ENCODE data around the gene CPSF6. TPM values are rescaled to one million over a fixed set of nuclear protein-coding genes. Genes with fewer than 3 reads are reported as not detected.
A peak's percentile ranks its signal among the peaks of the same experiment; 100 is the strongest.
"Not testable (repeated sequence)": the region's sequence is repeated elsewhere in the genome, so short reads cannot be mapped to it uniquely, and the experiment has no call there.

Gene CPSF6
- total RNA-seq, 1 experiment from 2014 or later: 96.7 TPM

GRCh38 chr12:69265205-69265604 is 25.8 kb downstream of the CPSF6 start:
- ChIA-PET CTCF (interaction anchor here (0.6 to 0.7 kb wide), 3 partner anchors 19 to 1042 kb away, joined by 4 to 6 read pairs (median 4); partner anchors contain the start of gene CPSF6), POLR2A (ENCODE audit: unreplicated experiment) (interaction anchor here (0.6 kb wide), 2 partner anchors 23 to 120 kb away, joined by 6 to 10 read pairs; no protein-coding TSS in a partner anchor)
- intact Hi-C loops (cut with micrococcal nuclease): no loop called here
- peaks cover 18% of the 10 kb centered on the region for H3K4me1 ChIP-seq (ENCODE audit: insufficient read depth, low read length)
- DNase-seq (no peak), ATAC-seq (no peak)
- no peak overlapping the region for H3K27ac ChIP-seq (ENCODE audit: low read length)
- no peak overlapping the region for H3K9ac ChIP-seq (ENCODE audit: low read length)
- H3K9me3 ChIP-seq (ENCODE audit: low read length): no peaks in the 10 kb centered on the region
- H3F3A ChIP-seq (ENCODE audit: low read length, unreplicated experiment): peaks cover 4% of the 10 kb centered on the region
- no peaks in the 10 kb centered on the region for H3K9me2 ChIP-seq (replicated peaks; ENCODE audit: low read length)
- no peak overlapping the region for H3K4me3 ChIP-seq (ENCODE audit: low read length)
- TF ChIP-seq EZH2phosphoT487 (IDR thresholded peaks at IDR 0.05; ENCODE audit: borderline replicate concordance, low read length) (no peak), EZH2 (IDR thresholded peaks at IDR 0.05; ENCODE audit: low read length, unreplicated experiment) (no peak), CTCF (conservative IDR thresholded peaks at IDR 0.05; ENCODE audit: low read depth, low read length) (no peak)
- no peak overlapping the region for H2AFZ ChIP-seq (ENCODE audit: low read length)
- H3K4me2 ChIP-seq (ENCODE audit: low read length): no peak overlapping the region
- BruUV-seq (replicated peaks): no TSS peak
- no peaks in the 10 kb centered on the region for H3K79me2 ChIP-seq (ENCODE audit: low read length)
- peaks cover 14% of the 10 kb centered on the region; the same call in 1 of the 2 replicates for H4K20me1 ChIP-seq (ENCODE audit: low read length)
- no peaks in the 10 kb centered on the region for H3K27me3 ChIP-seq (ENCODE audit: low read length)
- peaks cover 61% of the 10 kb centered on the region for H3K36me3 ChIP-seq (ENCODE audit: low read depth, low read length)

GRCh38 chr12:69265633-69266032 is 26.3 kb downstream of the CPSF6 start:
- intact Hi-C loops (cut with micrococcal nuclease); H3K79me2 ChIP-seq (ENCODE audit: low read length); H3F3A ChIP-seq (ENCODE audit: low read length, unreplicated experiment); H3K27me3 ChIP-seq (ENCODE audit: low read length); H2AFZ ChIP-seq (ENCODE audit: low read length); H3K9me2 ChIP-seq (replicated peaks; ENCODE audit: low read length); ATAC-seq; DNase-seq; BruUV-seq (replicated peaks); H3K4me3 ChIP-seq (ENCODE audit: low read length); H3K9ac ChIP-seq (ENCODE audit: low read length); H3K9me3 ChIP-seq (ENCODE audit: low read length): not testable (repeated sequence)
- Histone ChIP-seq H3K4me2 (ENCODE audit: low read length) (0 out of 2 replicates have a peak overlapping the region, but pooled peaks have one; percentile 13), H3K36me3 (ENCODE audit: low read depth, low read length) (peaks cover 57% of the 10 kb centered on the region), H4K20me1 (ENCODE audit: low read length) (peaks cover 14% of the 10 kb centered on the region; the same call in 1 of the 2 replicates), H3K4me1 (ENCODE audit: insufficient read depth, low read length) (peaks cover 18% of the 10 kb centered on the region), H3K27ac (ENCODE audit: low read length) (peak overlapping the region; percentile 21; the same call in 1 of the 2 replicates)
- ChIA-PET CTCF (interaction anchor here (0.5 to 0.7 kb wide), 5 partner anchors 19 to 1043 kb away, joined by 4 to 6 read pairs (median 4); partner anchors contain the start of gene CPSF6), POLR2A (ENCODE audit: unreplicated experiment) (interaction anchor here (0.6 kb wide), 2 partner anchors 24 to 119 kb away, joined by 6 to 10 read pairs; no protein-coding TSS in a partner anchor)

- peak; percentile 70 for DNase-seq
- ATAC-seq: peak; percentile 99
- intact Hi-C loops (cut with micrococcal nuclease): no loop called here
- BruUV-seq (replicated peaks): no TSS peak
- no peaks in the 10 kb centered on the region for H3K79me2 ChIP-seq (ENCODE audit: low read length)
- H3F3A ChIP-seq (ENCODE audit: low read length, unreplicated experiment): peaks cover 4% of the 10 kb centered on the region
- H3K27ac ChIP-seq (ENCODE audit: low read length): peak overlapping the region; percentile 21
- ChIA-PET POLR2A (ENCODE audit: unreplicated experiment) (interaction anchor here (0.6 kb wide), 2 partner anchors 24 to 119 kb away, joined by 6 to 10 read pairs; no protein-coding TSS in a partner anchor), CTCF (interaction anchor here (0.5 to 0.7 kb wide), 6 partner anchors 18 to 1043 kb away, joined by 3 to 6 read pairs (median 4); partner anchors contain the start of gene CPSF6)
- no peaks in the 10 kb centered on the region for H3K9me3 ChIP-seq (ENCODE audit: low read length)
- peak overlapping the region; percentile 13; the same call in 1 of the 2 replicates for H3K4me2 ChIP-seq (ENCODE audit: low read length)
- H3K9ac ChIP-seq (ENCODE audit: low read length): no peak overlapping the region
- H4K20me1 ChIP-seq (ENCODE audit: low read length): peaks cover 14% of the 10 kb centered on the region; the same call in 1 of the 2 replicates
- H3K27me3 ChIP-seq (ENCODE audit: low read length): no peaks in the 10 kb centered on the region
- H2AFZ ChIP-seq (ENCODE audit: low read length): no peak overlapping the region
- TF ChIP-seq CTCF (conservative IDR thresholded peaks at IDR 0.05; ENCODE audit: low read depth, low read length): no peak
- TF ChIP-seq EZH2 (IDR thresholded peaks at IDR 0.05; ENCODE audit: low read length, unreplicated experiment): no peak
- TF ChIP-seq EZH2phosphoT487 (IDR thresholded peaks at IDR 0.05; ENCODE audit: borderline replicate concordance, low read length): no peak
- peaks cover 52% of the 10 kb centered on the region for H3K36me3 ChIP-seq (ENCODE audit: low read depth, low read length)
- peaks cover 18% of the 10 kb centered on the region for H3K4me1 ChIP-seq (ENCODE audit: insufficient read depth, low read length)
- no peaks in the 10 kb centered on the region for H3K9me2 ChIP-seq (replicated peaks; ENCODE audit: low read length)
- H3K4me3 ChIP-seq (ENCODE audit: low read length): no peak overlapping the region
These were observed 26.8 kb downstream of the CPSF6 start for GRCh38 chr12:69266036-69266635.

Data from PC-3 (cell line).